Measurements from ENCODE around the gene LIN28A.

DNA sequence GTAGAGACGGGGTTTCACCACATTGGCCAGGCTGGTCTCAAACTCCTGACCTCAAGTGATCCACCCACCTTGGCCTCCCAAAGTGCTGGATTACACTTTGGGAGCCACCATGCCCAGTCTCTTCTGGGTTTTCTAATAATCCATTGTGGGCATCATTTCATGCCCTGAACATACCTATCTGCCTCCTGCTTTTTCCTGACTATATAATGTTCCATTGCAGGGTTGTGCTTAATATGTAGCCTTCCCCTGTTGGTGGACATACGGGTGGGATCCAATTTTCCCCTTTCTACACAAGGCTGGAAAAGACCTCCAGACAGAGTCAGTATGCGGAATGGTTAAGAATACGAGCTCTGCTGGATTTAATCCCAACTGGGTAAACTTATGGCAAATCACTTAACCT, 34.6 kb upstream of the LIN28A start:
- TF ChIP-seq CTCF (IDR thresholded peaks at IDR 0.05) (no peak), EZH2 (IDR thresholded peaks at IDR 0.05; ENCODE audit: borderline replicate concordance, insufficient read depth, low read depth, low read length, poor library complexity, severe bottlenecking) (no peak)

All from B cell (primary cell).